A549 (cell line): ENCODE data around the gene STX8. TPM values are rescaled to one million over a fixed set of nuclear protein-coding genes. Genes with fewer than 3 reads are reported as not detected.

Experiments used
- ATAC-seq, 2 experiments: fragments of 200-7000 bp in 1 of 2; fragments of >200 bp in 1 of 2; cut with Nextera tagmentation in 1 of 2; cut with Tn5 transposase in 1 of 2; 3 replicates each; pipeline versions ENCODE4 v1.8.0 to v1.9.1; 2018 to 2020; ENCODE audit warnings: mild to moderate bottlenecking in 1 of 2, moderate library complexity in 1 of 2
- CTCF ChIA-PET: fragments of 300-600 bp; sonication (Branson Sonifier 250); formaldehyde crosslinking; extraction: SDS; loops from one replicate; lab custom pipeline; 2021; ENCODE audit warnings: antibody characterized with exemption, inconsistent platforms; lab: Yijun Ruan, JAX
- POLR2A ChIA-PET: fragments of 350-600 bp; formaldehyde crosslinking; extraction: SDS; loops from one replicate; lab custom pipeline; 2021; ENCODE audit warnings: antibody characterized with exemption, inconsistent platforms; lab: Yijun Ruan, JAX
- DNase-seq, 2 experiments: peaks; one replicate each; pipeline versions ENCODE4 v3.0.0 to v3.0.0-alpha.2; 2011 to 2016; ENCODE audit warnings: low read depth in 1 of 2, low spot score in 1 of 2
- FAIRE-seq: peaks from 2 replicates; lab custom pipeline; 2011; peaks lifted over from hg19 to GRCh38; lab: Jason Lieb, UNC
- H3K27ac ChIP-seq, 2 experiments: fragments of >200 bp; sonication (Bioruptor Twin); formaldehyde crosslinking; 3 replicates each; pipeline ENCODE4 v1.5.1; 2016 to 2017
- H3K4me1 ChIP-seq: fragments of >200 bp; sonication (Bioruptor Twin); formaldehyde crosslinking; 3 replicates; pipeline ENCODE4 v1.6.1; 2016
- H3K4me2 ChIP-seq: fragments of >200 bp; sonication (Bioruptor Twin); formaldehyde crosslinking; 3 replicates; pipeline ENCODE4 v1.6.1; 2016
- H3K4me3 ChIP-seq: fragments of >200 bp; sonication (Bioruptor Twin); formaldehyde crosslinking; 3 replicates; pipeline ENCODE4 v1.5.1; 2016
- H3K9me3 ChIP-seq: fragments of >200 bp; sonication (Bioruptor Twin); formaldehyde crosslinking; 3 replicates; pipeline ENCODE4 v1.6.1; 2016
- EHF ChIP-seq: fragments of 250-450 bp; sonication (Bioruptor Pico); IDR thresholded peaks from 2 replicates; pipeline ENCODE4 v1.5.0; 2020; ENCODE audit warnings: mild to moderate bottlenecking
- EHMT2 ChIP-seq: fragments of 200-600 bp; sonication (generic); IDR thresholded peaks from 2 replicates; pipeline ENCODE4 v1.6.1; 2016; ENCODE audit warnings: antibody characterized with exemption, low read depth, mild to moderate bottlenecking, moderate library complexity
- EP300 ChIP-seq, 2 experiments: fragments of >200 bp; sonication (Bioruptor Twin); formaldehyde crosslinking; IDR thresholded peaks; 2 replicates in 1 of 2; 3 replicates in 1 of 2; pipeline ENCODE4 v1.6.1; 2016 to 2017
- ESRRA ChIP-seq: fragments of 150-350 bp; IDR thresholded peaks from 2 replicates; pipeline ENCODE4 v1.6.1; 2014; ENCODE audit warnings: mild to moderate bottlenecking, low read length, borderline replicate concordance
- FOXS1 ChIP-seq: fragments of 250-450 bp; sonication (Bioruptor Pico); IDR thresholded peaks from 2 replicates; pipeline ENCODE4 v1.5.0; 2020; ENCODE audit warnings: mild to moderate bottlenecking, moderate library complexity
- HOXB5 ChIP-seq: fragments of 250-450 bp; sonication (Bioruptor Pico); IDR thresholded peaks from 2 replicates; pipeline ENCODE4 v1.5.0; 2020; ENCODE audit warnings: mild to moderate bottlenecking, moderate library complexity
- KDM5A ChIP-seq: fragments of 200-600 bp; sonication (generic); IDR thresholded peaks from 2 replicates; pipeline ENCODE4 v1.6.1; 2016; ENCODE audit warnings: antibody characterized with exemption, mild to moderate bottlenecking
- MAFK ChIP-seq: fragments of 450-650 bp; IDR thresholded peaks from 2 replicates; pipeline ENCODE4 v1.6.1; 2014; ENCODE audit not compliant: partially characterized antibody
- NFE2L2 ChIP-seq: fragments of 150-350 bp; conservative IDR thresholded peaks from 2 replicates; pipeline ENCODE4 v1.6.1; 2014; ENCODE audit warnings: low read length
- NPAS2 ChIP-seq: fragments of 250-450 bp; sonication (Bioruptor Pico); IDR thresholded peaks from 2 replicates; pipeline ENCODE4 v1.8.0; 2022; ENCODE audit warnings: mild to moderate bottlenecking, moderate library complexity, borderline replicate concordance
- NR3C1 ChIP-seq: fragments of >200 bp; sonication (Bioruptor Twin); formaldehyde crosslinking; IDR thresholded peaks from 3 replicates; pipeline ENCODE4 v1.6.1; 2017
- RAD21 ChIP-seq, 2 experiments: fragments of >200 bp in 1 of 2; sonication (Bioruptor Twin) in 1 of 2; formaldehyde crosslinking in 1 of 2; IDR thresholded peaks in 1 of 2; conservative IDR thresholded peaks in 1 of 2; 2 replicates in 1 of 2; 3 replicates in 1 of 2; pipeline ENCODE4 v1.6.1; 2012 to 2018; ENCODE audit warnings: inconsistent platforms in 1 of 2
- RFX5 ChIP-seq: fragments of 450-650 bp; IDR thresholded peaks from 2 replicates; pipeline ENCODE4 v1.7.1; 2014; ENCODE audit warnings: antibody characterized with exemption, mild to moderate bottlenecking, moderate library complexity
- SMC3 ChIP-seq: fragments of >200 bp; sonication (Bioruptor Twin); formaldehyde crosslinking; IDR thresholded peaks from 3 replicates; pipeline ENCODE4 v1.6.1; 2018; ENCODE audit warnings: inconsistent platforms
- TFCP2L1 ChIP-seq: fragments of 250-450 bp; sonication (Bioruptor Pico); IDR thresholded peaks from 2 replicates; pipeline ENCODE4 v1.5.0; 2021; ENCODE audit warnings: mild to moderate bottlenecking
- ZFP36 ChIP-seq: fragments of 450-650 bp; IDR thresholded peaks from 2 replicates; pipeline ENCODE4 v1.6.1; 2014; ENCODE audit warnings: borderline replicate concordance; ENCODE audit not compliant: partially characterized antibody
- ZNF302 ChIP-seq: fragments of 250-450 bp; sonication (Bioruptor Pico); IDR thresholded peaks from 2 replicates; pipeline ENCODE4 v1.9.0; 2021; ENCODE audit warnings: inconsistent platforms, mild to moderate bottlenecking, moderate library complexity
- WGBS: methylation state at CpG from one replicate; pipeline ENCODE4 v1.1.6; 2017; ENCODE audit errors: missing lambda C conversion rate; 5-methylcytosine and 5-hydroxymethylcytosine counted together
- polyA plus RNA-seq, 4 experiments: library from polyadenylated mRNA; depleted of rRNA in 3 of 4; stranded (reverse); fragments of >200 nt; fragmentation: RNase III in 1 of 4; extraction: RNeasy Plus Mini Kit Qiagen cat#74134 plus additional on column Dnase treatment in 1 of 4; gene quantifications; 2 replicates in 3 of 4; 3 replicates in 1 of 4; pipeline ENCODE4 v1.2.3, GENCODE V29; 2011 to 2017
- TF ChIP-seq, protein P1 (sequence below): fragments of >200 bp; sonication (Bioruptor Twin); formaldehyde crosslinking; IDR thresholded peaks from 3 replicates; pipeline ENCODE4 v1.5.1; 2016
- TF ChIP-seq, protein P2 (sequence below): IDR thresholded peaks from 2 replicates; pipeline ENCODE4 v1.6.1; 2012
- TF ChIP-seq, protein P3 (sequence below): fragments of 250-450 bp; sonication (Bioruptor Pico); IDR thresholded peaks from 2 replicates; pipeline ENCODE4 v1.5.0; 2021; ENCODE audit warnings: mild to moderate bottlenecking, moderate library complexity, borderline replicate concordance
- TF ChIP-seq, protein P4 (sequence below): fragments of 250-450 bp; sonication (Bioruptor Pico); IDR thresholded peaks from 2 replicates; pipeline ENCODE4 v1.5.0; 2020; ENCODE audit warnings: low read depth, mild to moderate bottlenecking, moderate library complexity
- TF ChIP-seq, protein P5 (sequence below): fragments of 200-600 bp; sonication (generic); IDR thresholded peaks from 2 replicates; pipeline ENCODE4 v1.6.1; 2016; ENCODE audit warnings: antibody characterized with exemption, mild to moderate bottlenecking, moderate library complexity
- TF ChIP-seq, protein P6 (sequence below): IDR thresholded peaks from 2 replicates; pipeline ENCODE4 v1.6.1; 2012; ENCODE audit warnings: low read depth, borderline replicate concordance

The STX8 gene
- polyA plus RNA-seq, 2 of the 4 experiments (the other 2 are of a cell fraction): 93.6 to 168 TPM

DNA sequence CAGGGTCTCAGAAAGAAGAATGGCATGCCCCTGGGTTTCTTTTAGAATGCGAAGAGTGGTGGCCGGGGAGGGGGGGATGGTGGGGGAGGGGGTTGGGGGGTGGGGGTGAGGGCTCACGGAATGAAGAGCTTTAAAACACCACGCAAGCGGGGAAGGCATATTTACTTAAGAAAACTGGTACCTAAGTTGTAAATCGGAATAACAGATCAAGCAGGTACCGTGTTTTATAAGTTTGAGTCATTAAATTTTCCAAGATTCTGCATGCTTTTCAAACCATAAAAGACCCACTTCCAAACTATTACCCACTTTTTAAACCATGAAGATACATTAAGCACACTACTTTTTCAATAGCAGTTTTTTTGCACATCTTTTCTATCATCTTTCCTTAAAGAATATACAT is 130.2 kb downstream of the STX8 start:
- Histone ChIP-seq H3K9me3 (no peaks in the 10 kb centered on the region), H3K4me1 (no peaks in the 10 kb centered on the region), H3K4me3 (no peak overlapping the region), H3K4me2 (no peak overlapping the region), H3K27ac (no peak overlapping the region)
- ChIA-PET CTCF (no interaction called here), POLR2A (interaction anchor here (0.6 kb wide), 1 partner anchor 112 kb away, joined by 7 read pairs; no protein-coding TSS in a partner anchor)
- ATAC-seq: no peak
- 88% methylated on average over 7 of the region's 7 CpGs for WGBS
- no peak for FAIRE-seq
- DNase-seq: no peak
- TF ChIP-seq ZNF302 (CRISPR knock-in tag) (no peak), NPAS2 (no peak), NR3C1 (no peak), EHMT2 (no peak), EP300 (IDR thresholded peaks at IDR 0.05) (no peak), NFE2L2 (no peak), FOXS1 (CRISPR knock-in tag) (no peak), EHF (CRISPR knock-in tag) (no peak), HOXB5 (CRISPR knock-in tag) (no peak), MAFK (no peak), SMC3 (no peak), KDM5A (no peak), RAD21 (conservative IDR thresholded peaks at IDR 0.05 in 1 of 2, IDR thresholded peaks at IDR 0.05 in 1 of 2) (no peak), ZFP36 (no peak)
- TF ChIP-seq, protein P1, sequence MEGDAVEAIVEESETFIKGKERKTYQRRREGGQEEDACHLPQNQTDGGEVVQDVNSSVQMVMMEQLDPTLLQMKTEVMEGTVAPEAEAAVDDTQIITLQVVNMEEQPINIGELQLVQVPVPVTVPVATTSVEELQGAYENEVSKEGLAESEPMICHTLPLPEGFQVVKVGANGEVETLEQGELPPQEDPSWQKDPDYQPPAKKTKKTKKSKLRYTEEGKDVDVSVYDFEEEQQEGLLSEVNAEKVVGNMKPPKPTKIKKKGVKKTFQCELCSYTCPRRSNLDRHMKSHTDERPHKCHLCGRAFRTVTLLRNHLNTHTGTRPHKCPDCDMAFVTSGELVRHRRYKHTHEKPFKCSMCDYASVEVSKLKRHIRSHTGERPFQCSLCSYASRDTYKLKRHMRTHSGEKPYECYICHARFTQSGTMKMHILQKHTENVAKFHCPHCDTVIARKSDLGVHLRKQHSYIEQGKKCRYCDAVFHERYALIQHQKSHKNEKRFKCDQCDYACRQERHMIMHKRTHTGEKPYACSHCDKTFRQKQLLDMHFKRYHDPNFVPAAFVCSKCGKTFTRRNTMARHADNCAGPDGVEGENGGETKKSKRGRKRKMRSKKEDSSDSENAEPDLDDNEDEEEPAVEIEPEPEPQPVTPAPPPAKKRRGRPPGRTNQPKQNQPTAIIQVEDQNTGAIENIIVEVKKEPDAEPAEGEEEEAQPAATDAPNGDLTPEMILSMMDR: no peak
- TF ChIP-seq, protein P2, sequence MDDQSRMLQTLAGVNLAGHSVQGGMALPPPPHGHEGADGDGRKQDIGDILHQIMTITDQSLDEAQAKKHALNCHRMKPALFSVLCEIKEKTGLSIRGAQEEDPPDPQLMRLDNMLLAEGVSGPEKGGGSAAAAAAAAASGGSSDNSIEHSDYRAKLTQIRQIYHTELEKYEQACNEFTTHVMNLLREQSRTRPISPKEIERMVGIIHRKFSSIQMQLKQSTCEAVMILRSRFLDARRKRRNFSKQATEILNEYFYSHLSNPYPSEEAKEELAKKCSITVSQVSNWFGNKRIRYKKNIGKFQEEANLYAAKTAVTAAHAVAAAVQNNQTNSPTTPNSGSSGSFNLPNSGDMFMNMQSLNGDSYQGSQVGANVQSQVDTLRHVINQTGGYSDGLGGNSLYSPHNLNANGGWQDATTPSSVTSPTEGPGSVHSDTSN: no peak
- TF ChIP-seq, protein P3, sequence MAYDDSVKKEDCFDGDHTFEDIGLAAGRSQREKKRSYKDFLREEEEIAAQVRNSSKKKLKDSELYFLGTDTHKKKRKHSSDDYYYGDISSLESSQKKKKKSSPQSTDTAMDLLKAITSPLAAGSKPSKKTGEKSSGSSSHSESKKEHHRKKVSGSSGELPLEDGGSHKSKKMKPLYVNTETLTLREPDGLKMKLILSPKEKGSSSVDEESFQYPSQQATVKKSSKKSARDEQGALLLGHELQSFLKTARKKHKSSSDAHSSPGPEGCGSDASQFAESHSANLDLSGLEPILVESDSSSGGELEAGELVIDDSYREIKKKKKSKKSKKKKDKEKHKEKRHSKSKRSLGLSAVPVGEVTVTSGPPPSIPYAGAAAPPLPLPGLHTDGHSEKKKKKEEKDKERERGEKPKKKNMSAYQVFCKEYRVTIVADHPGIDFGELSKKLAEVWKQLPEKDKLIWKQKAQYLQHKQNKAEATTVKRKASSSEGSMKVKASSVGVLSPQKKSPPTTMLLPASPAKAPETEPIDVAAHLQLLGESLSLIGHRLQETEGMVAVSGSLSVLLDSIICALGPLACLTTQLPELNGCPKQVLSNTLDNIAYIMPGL (CRISPR knock-in tag): no peak
- TF ChIP-seq, protein P4, sequence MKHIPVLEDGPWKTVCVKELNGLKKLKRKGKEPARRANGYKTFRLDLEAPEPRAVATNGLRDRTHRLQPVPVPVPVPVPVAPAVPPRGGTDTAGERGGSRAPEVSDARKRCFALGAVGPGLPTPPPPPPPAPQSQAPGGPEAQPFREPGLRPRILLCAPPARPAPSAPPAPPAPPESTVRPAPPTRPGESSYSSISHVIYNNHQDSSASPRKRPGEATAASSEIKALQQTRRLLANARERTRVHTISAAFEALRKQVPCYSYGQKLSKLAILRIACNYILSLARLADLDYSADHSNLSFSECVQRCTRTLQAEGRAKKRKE (CRISPR knock-in tag): no peak

DNA sequence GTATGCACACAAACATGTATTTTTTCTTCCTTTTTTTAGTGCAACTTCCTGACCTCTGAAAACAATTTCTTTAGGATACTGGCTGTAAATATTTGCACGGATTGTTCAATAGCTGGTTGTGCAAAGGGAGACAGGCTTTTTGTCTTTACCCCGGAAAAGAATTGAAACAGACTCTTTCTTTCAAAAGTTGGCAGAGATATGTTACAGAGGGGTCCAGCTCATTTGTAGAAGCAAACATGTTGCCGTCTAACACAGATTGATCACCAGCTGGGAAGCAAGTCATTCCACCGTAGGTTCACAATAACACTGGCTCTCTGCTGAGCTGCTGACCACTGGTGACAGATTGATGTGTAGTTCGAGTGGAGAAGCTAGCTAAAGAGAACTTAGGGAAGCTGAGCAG is 130.9 kb downstream of the STX8 start:
- ChIA-PET CTCF (interaction anchor here (1.0 kb wide), 1 partner anchor 13 kb away, joined by 3 read pairs; no protein-coding TSS in a partner anchor), POLR2A (interaction anchor here (0.6 kb wide), 1 partner anchor 112 kb away, joined by 7 read pairs; no protein-coding TSS in a partner anchor)
- FAIRE-seq: peak; percentile 56
- 66% methylated on average over 5 of the region's 5 CpGs for WGBS
- ATAC-seq: no peak
- no peak for DNase-seq
- TF ChIP-seq, protein P5, sequence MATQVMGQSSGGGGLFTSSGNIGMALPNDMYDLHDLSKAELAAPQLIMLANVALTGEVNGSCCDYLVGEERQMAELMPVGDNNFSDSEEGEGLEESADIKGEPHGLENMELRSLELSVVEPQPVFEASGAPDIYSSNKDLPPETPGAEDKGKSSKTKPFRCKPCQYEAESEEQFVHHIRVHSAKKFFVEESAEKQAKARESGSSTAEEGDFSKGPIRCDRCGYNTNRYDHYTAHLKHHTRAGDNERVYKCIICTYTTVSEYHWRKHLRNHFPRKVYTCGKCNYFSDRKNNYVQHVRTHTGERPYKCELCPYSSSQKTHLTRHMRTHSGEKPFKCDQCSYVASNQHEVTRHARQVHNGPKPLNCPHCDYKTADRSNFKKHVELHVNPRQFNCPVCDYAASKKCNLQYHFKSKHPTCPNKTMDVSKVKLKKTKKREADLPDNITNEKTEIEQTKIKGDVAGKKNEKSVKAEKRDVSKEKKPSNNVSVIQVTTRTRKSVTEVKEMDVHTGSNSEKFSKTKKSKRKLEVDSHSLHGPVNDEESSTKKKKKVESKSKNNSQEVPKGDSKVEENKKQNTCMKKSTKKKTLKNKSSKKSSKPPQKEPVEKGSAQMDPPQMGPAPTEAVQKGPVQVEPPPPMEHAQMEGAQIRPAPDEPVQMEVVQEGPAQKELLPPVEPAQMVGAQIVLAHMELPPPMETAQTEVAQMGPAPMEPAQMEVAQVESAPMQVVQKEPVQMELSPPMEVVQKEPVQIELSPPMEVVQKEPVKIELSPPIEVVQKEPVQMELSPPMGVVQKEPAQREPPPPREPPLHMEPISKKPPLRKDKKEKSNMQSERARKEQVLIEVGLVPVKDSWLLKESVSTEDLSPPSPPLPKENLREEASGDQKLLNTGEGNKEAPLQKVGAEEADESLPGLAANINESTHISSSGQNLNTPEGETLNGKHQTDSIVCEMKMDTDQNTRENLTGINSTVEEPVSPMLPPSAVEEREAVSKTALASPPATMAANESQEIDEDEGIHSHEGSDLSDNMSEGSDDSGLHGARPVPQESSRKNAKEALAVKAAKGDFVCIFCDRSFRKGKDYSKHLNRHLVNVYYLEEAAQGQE: no peak
- TF ChIP-seq ESRRA: no peak
- TF ChIP-seq, protein P6, sequence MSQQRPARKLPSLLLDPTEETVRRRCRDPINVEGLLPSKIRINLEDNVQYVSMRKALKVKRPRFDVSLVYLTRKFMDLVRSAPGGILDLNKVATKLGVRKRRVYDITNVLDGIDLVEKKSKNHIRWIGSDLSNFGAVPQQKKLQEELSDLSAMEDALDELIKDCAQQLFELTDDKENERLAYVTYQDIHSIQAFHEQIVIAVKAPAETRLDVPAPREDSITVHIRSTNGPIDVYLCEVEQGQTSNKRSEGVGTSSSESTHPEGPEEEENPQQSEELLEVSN: no peak
- no peak for TF ChIP-seq RFX5
- no peak for TF ChIP-seq TFCP2L1 (CRISPR knock-in tag)
- no peak overlapping the region for H3K4me2 ChIP-seq
- H3K4me3 ChIP-seq: no peak overlapping the region
- no peaks in the 10 kb centered on the region for H3K4me1 ChIP-seq
- H3K9me3 ChIP-seq: no peaks in the 10 kb centered on the region
- H3K27ac ChIP-seq: no peak overlapping the region
